ENCODE measurements around the gene STBD1.

The STBD1 gene

DNA sequence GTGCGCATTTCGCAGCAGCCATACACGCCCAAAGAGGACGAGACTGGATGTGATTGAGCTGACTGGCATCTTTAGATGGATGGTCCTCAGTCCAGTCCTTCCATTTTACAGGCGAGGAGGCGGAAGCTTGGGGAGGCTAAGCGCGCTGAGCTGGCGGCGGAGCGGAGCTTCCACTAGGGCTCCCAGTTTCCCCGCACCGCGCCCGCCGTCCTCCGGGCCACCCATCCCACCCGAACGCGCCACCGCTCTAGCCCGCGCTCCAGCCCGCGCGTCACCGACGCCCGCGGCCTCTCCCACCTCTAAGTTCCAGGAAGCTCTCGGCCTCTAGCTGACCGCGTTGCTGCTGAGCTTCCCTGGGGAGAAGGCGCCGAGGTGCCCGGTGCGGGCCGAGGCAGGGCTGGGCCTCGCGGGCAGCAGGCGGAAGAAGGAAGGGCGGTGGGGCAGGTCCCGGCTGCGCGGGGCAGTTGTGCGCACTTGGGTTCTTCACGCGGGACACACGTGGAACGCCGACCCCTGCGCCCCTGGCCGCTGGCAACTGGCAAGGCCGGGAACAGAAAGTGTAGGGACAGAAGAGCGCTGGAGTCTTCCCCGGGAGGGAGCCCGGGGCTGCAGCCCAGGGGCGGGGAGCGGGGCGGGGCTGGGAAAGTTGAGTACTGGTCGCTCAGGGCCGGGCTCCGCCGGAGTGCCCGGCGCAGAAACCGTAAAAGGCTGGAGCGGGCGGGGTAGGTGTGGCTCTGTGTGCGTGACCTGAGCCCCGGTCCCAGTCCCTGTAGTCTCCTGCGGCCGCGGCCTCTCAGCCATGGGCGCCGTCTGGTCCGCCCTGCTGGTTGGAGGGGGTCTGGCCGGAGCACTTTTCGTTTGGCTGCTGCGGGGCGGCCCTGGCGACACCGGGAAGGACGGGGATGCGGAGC, at the start of gene STBD1:
Gene STBD1 (plus strand): TSS at position 763 of the 911 bp plus-strand sequence. CDS start 37 bp downstream, at position 800.
- peaks cover 4% of the 10 kb centered on the region; the same call in 1 of the 2 replicates for H3K4me1 ChIP-seq (ENCODE audit: control insufficient read depth, insufficient read depth, low read length)
- H3K9me3 ChIP-seq (ENCODE audit: control insufficient read depth, insufficient read depth, low read depth, low read length), result no peaks in the 10 kb centered on the region
- H3K27me3 ChIP-seq (ENCODE audit: control insufficient read depth, insufficient read depth, low read length), result peaks cover 25% of the 10 kb centered on the region
- no peak within 1 kb of the TSS for H3K27ac ChIP-seq (ENCODE audit: low read depth, low read length)
- peaks cover 8% of the 10 kb centered on the region for H3K36me3 ChIP-seq (ENCODE audit: control insufficient read depth, insufficient read depth, low read length)
- peak within 1 kb of the TSS; percentile 74 for H3K9ac ChIP-seq (ENCODE audit: low read length)
- peak within 1 kb of the TSS; percentile 75 for H3K4me3 ChIP-seq (ENCODE audit: low read depth, low read length)

DNA sequence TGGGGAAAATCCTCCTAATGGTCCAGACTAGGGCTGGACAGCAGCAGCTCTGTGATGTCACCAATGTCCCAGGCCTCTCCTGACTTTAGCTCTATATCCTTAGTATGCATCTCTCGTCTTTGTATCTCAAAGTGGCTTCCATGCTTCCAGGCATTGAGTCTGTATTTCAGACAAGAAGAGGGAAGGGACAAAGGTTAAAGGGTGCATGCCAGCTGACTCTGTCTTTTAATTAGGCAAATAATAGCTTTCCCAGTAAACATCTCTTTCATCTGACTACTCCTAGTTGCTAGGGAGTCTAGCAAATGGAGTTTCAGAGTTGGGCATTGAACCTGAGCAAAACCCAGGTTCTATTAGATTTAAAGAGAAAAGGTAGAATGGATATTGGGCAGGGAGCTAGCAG, 49.6 kb upstream of the STBD1 start:
- H3K9ac ChIP-seq (ENCODE audit: low read length), result no peak overlapping the region
- H3K4me3 ChIP-seq (ENCODE audit: low read depth, low read length), result no peak overlapping the region
- no peaks in the 10 kb centered on the region for H3K9me3 ChIP-seq (ENCODE audit: control insufficient read depth, insufficient read depth, low read depth, low read length)
- peaks cover 28% of the 10 kb centered on the region for H3K27me3 ChIP-seq (ENCODE audit: control insufficient read depth, insufficient read depth, low read length)
- H3K4me1 ChIP-seq (ENCODE audit: control insufficient read depth, insufficient read depth, low read length), result no peaks in the 10 kb centered on the region
- H3K27ac ChIP-seq (ENCODE audit: low read depth, low read length), result no peak overlapping the region
- H3K36me3 ChIP-seq (ENCODE audit: control insufficient read depth, insufficient read depth, low read length), result no peaks in the 10 kb centered on the region

GRCh38 chr4:76257824-76258223, 48.7 kb upstream of the STBD1 start:
- H3K36me3 ChIP-seq (ENCODE audit: control insufficient read depth, insufficient read depth, low read length), result no peaks in the 10 kb centered on the region
- H3K9me3 ChIP-seq (ENCODE audit: control insufficient read depth, insufficient read depth, low read depth, low read length), result no peaks in the 10 kb centered on the region
- H3K27ac ChIP-seq (ENCODE audit: low read depth, low read length), result no peak overlapping the region
- peaks cover 20% of the 10 kb centered on the region for H3K27me3 ChIP-seq (ENCODE audit: control insufficient read depth, insufficient read depth, low read length)
- no peaks in the 10 kb centered on the region for H3K4me1 ChIP-seq (ENCODE audit: control insufficient read depth, insufficient read depth, low read length)
- H3K9ac ChIP-seq (ENCODE audit: low read length), result no peak overlapping the region
- no peak overlapping the region for H3K4me3 ChIP-seq (ENCODE audit: low read depth, low read length)

- H3K9me3 ChIP-seq (ENCODE audit: control insufficient read depth, insufficient read depth, low read depth, low read length), result no peaks in the 10 kb centered on the region
- no peak overlapping the region for H3K9ac ChIP-seq (ENCODE audit: low read length)
- H3K4me1 ChIP-seq (ENCODE audit: control insufficient read depth, insufficient read depth, low read length), result no peaks in the 10 kb centered on the region
- no peaks in the 10 kb centered on the region for H3K27me3 ChIP-seq (ENCODE audit: control insufficient read depth, insufficient read depth, low read length)
- no peaks in the 10 kb centered on the region for H3K36me3 ChIP-seq (ENCODE audit: control insufficient read depth, insufficient read depth, low read length)
- no peak overlapping the region for H3K27ac ChIP-seq (ENCODE audit: low read depth, low read length)
- H3K4me3 ChIP-seq (ENCODE audit: low read depth, low read length), result no peak overlapping the region
Observed at GRCh38 chr4:76260571-76260970, 46.0 kb upstream of the STBD1 start.

- Histone ChIP-seq H3K27ac (ENCODE audit: low read depth, low read length) (no peak overlapping the region), H3K27me3 (ENCODE audit: control insufficient read depth, insufficient read depth, low read length) (no peaks in the 10 kb centered on the region), H3K9me3 (ENCODE audit: control insufficient read depth, insufficient read depth, low read depth, low read length) (no peaks in the 10 kb centered on the region), H3K4me3 (ENCODE audit: low read depth, low read length) (no peak overlapping the region), H3K36me3 (ENCODE audit: control insufficient read depth, insufficient read depth, low read length) (no peaks in the 10 kb centered on the region), H3K9ac (ENCODE audit: low read length) (no peak overlapping the region), H3K4me1 (ENCODE audit: control insufficient read depth, insufficient read depth, low read length) (no peaks in the 10 kb centered on the region)
Observed at GRCh38 chr4:76265631-76266218, 40.8 kb upstream of the STBD1 start.

GRCh38 chr4:76266627-76267026, 39.9 kb upstream of the STBD1 start:
- no peak overlapping the region for H3K9ac ChIP-seq (ENCODE audit: low read length)
- H3K27ac ChIP-seq (ENCODE audit: low read depth, low read length), result no peak overlapping the region
- no peaks in the 10 kb centered on the region for H3K4me1 ChIP-seq (ENCODE audit: control insufficient read depth, insufficient read depth, low read length)
- H3K9me3 ChIP-seq (ENCODE audit: control insufficient read depth, insufficient read depth, low read depth, low read length), result no peaks in the 10 kb centered on the region
- 0 out of 2 replicates have a peak, but pooled peaks cover 4% of the 10 kb centered on the region for H3K27me3 ChIP-seq (ENCODE audit: control insufficient read depth, insufficient read depth, low read length)
- no peaks in the 10 kb centered on the region for H3K36me3 ChIP-seq (ENCODE audit: control insufficient read depth, insufficient read depth, low read length)
- H3K4me3 ChIP-seq (ENCODE audit: low read depth, low read length), result no peak overlapping the region

GRCh38 chr4:76267811-76268210, 38.7 kb upstream of the STBD1 start:
- H3K9me3 ChIP-seq (ENCODE audit: control insufficient read depth, insufficient read depth, low read depth, low read length), result no peaks in the 10 kb centered on the region
- no peaks in the 10 kb centered on the region for H3K36me3 ChIP-seq (ENCODE audit: control insufficient read depth, insufficient read depth, low read length)
- 0 out of 2 replicates have a peak, but pooled peaks cover 4% of the 10 kb centered on the region for H3K27me3 ChIP-seq (ENCODE audit: control insufficient read depth, insufficient read depth, low read length)
- no peak overlapping the region for H3K27ac ChIP-seq (ENCODE audit: low read depth, low read length)
- H3K4me1 ChIP-seq (ENCODE audit: control insufficient read depth, insufficient read depth, low read length), result no peaks in the 10 kb centered on the region
- no peak overlapping the region for H3K4me3 ChIP-seq (ENCODE audit: low read depth, low read length)
- no peak overlapping the region for H3K9ac ChIP-seq (ENCODE audit: low read length)

DNA sequence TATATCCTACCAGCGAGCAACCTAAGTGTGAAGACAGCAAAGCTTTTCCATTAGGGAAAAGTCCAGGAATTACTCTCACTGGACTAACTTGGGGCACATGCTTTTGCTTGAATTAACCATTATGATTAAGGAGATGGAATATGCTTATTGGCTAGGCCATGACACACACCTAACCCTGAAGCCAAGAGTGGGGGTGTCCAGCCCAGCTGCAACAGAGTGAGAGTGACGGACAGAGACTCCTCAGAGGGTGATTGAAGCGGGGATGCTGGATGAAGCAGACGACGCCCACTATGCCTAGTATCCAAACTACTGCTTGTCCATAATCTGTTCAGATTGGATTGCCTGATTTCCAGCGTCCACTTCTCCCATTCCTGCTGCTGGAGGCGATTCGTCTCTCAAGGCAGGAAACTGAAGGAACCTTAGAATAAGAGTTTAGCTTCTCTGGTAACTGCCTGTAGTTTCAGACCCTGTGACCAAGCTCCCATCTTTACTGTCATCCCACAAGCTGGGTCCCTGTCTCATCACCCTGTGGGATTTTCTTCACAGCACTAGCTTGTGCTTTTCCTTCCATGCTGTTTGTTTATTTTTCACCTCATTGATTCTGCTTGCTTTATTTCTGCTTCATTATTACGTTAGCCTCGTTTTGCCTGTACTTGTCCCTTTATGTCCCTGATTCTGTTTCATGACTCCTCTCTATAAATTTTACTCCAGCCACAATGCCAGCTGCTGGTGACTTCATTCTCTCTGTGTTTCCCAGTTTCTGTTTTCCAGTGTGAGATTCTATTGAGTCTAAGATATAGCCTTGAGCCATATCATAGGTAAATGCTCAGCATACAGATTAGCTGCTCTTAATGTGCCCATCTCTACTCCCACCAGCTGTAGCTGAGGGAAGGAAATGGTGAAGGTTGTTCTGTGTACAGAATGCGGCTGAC, 36.0 kb upstream of the STBD1 start:
- Histone ChIP-seq H3K4me1 (ENCODE audit: control insufficient read depth, insufficient read depth, low read length) (no peaks in the 10 kb centered on the region), H3K36me3 (ENCODE audit: control insufficient read depth, insufficient read depth, low read length) (no peaks in the 10 kb centered on the region)

GRCh38 chr4:76271248-76271647, 35.3 kb upstream of the STBD1 start:
- H3K27ac ChIP-seq (ENCODE audit: low read depth, low read length), result no peak overlapping the region
- H3K27me3 ChIP-seq (ENCODE audit: control insufficient read depth, insufficient read depth, low read length), result 0 out of 2 replicates have a peak, but pooled peaks cover 4% of the 10 kb centered on the region
- H3K9ac ChIP-seq (ENCODE audit: low read length), result no peak overlapping the region
- no peaks in the 10 kb centered on the region for H3K9me3 ChIP-seq (ENCODE audit: control insufficient read depth, insufficient read depth, low read depth, low read length)
- no peaks in the 10 kb centered on the region for H3K4me1 ChIP-seq (ENCODE audit: control insufficient read depth, insufficient read depth, low read length)
- H3K4me3 ChIP-seq (ENCODE audit: low read depth, low read length), result no peak overlapping the region
- H3K36me3 ChIP-seq (ENCODE audit: control insufficient read depth, insufficient read depth, low read length), result no peaks in the 10 kb centered on the region

More for the DNA sequence above, 36.0 kb upstream of the STBD1 start:
- Histone ChIP-seq H3K27me3 (ENCODE audit: control insufficient read depth, insufficient read depth, low read length) (0 out of 2 replicates have a peak, but pooled peaks cover 4% of the 10 kb centered on the region), H3K9me3 (ENCODE audit: control insufficient read depth, insufficient read depth, low read depth, low read length) (no peaks in the 10 kb centered on the region), H3K27ac (ENCODE audit: low read depth, low read length) (no peak overlapping the region), H3K4me3 (ENCODE audit: low read depth, low read length) (no peak overlapping the region), H3K9ac (ENCODE audit: low read length) (no peak overlapping the region)

DNA sequence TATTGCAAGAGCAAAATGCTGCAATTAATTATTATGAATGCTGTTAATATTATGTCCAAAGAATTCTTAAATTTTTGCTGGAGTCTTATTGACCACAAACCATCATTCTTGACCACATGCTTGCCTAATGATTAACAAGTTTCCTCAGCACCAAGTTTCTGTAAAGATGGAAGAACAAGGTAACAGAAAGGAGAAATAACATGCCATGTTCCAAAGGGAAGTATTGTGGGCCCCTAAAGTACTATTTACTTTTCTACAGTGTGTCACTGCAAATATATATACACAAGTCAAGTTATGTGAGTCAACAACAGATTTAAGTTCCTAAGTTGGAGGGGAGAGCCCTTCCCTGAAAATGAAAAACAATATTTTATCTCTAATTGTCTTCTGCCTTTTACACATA, 34.5 kb upstream of the STBD1 start:
- 0 out of 2 replicates have a peak, but pooled peaks cover 4% of the 10 kb centered on the region for H3K27me3 ChIP-seq (ENCODE audit: control insufficient read depth, insufficient read depth, low read length)
- H3K36me3 ChIP-seq (ENCODE audit: control insufficient read depth, insufficient read depth, low read length), result no peaks in the 10 kb centered on the region
- no peak overlapping the region for H3K9ac ChIP-seq (ENCODE audit: low read length)
- H3K4me3 ChIP-seq (ENCODE audit: low read depth, low read length), result no peak overlapping the region
- H3K27ac ChIP-seq (ENCODE audit: low read depth, low read length), result no peak overlapping the region
- no peaks in the 10 kb centered on the region for H3K4me1 ChIP-seq (ENCODE audit: control insufficient read depth, insufficient read depth, low read length)
- no peaks in the 10 kb centered on the region for H3K9me3 ChIP-seq (ENCODE audit: control insufficient read depth, insufficient read depth, low read depth, low read length)
